Astrocyte (in vitro differentiated cells and primary cell): ENCODE data around the gene SLC26A6.

Experiments used
- EZH2 ChIP-seq: IDR thresholded peaks from 2 replicates; pipeline ENCODE4 v1.6.1; 2012; ENCODE audit warnings: mild to moderate bottlenecking, low read length, inconsistent platforms; ENCODE audit not compliant: insufficient read depth
- TF ChIP-seq, protein P1 (sequence below): IDR thresholded peaks from 2 replicates; pipeline ENCODE4 v1.5.1; 2011; ENCODE audit warnings: low read depth, mild to moderate bottlenecking, inconsistent platforms, low read length, moderate library complexity; ENCODE audit not compliant: insufficient read depth

DNA sequence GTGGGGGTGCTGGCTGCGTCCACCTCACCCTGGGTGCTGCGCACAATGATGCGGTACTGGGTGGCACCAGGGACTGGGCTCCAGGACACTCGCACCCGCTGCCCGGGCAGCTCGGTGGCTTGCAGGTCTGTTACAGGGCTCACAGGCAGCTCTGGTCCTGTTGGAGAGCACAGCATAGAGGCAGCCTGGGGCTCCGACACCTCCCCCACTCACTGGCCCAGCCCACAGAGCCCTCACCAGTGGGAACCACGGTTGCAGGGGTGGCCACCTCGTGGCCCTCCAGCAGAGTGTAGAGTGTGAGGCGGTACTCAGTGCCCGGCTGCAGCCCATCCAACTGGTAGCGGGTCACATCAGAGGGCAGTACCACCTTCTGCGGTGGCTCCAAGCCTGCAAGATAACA is 43.8 kb downstream of the SLC26A6 start:
- TF ChIP-seq, protein P1, sequence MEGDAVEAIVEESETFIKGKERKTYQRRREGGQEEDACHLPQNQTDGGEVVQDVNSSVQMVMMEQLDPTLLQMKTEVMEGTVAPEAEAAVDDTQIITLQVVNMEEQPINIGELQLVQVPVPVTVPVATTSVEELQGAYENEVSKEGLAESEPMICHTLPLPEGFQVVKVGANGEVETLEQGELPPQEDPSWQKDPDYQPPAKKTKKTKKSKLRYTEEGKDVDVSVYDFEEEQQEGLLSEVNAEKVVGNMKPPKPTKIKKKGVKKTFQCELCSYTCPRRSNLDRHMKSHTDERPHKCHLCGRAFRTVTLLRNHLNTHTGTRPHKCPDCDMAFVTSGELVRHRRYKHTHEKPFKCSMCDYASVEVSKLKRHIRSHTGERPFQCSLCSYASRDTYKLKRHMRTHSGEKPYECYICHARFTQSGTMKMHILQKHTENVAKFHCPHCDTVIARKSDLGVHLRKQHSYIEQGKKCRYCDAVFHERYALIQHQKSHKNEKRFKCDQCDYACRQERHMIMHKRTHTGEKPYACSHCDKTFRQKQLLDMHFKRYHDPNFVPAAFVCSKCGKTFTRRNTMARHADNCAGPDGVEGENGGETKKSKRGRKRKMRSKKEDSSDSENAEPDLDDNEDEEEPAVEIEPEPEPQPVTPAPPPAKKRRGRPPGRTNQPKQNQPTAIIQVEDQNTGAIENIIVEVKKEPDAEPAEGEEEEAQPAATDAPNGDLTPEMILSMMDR, result no peak
- no peak for TF ChIP-seq EZH2
